OCI-LY3 (cell line): Measurements from ENCODE around the gene AHNAK2.

ENCODE experiments used
- EZH2phosphoT487 ChIP-seq: fragments of 200-600 bp; shearing (Covaris generic); IDR thresholded peaks from 2 replicates; pipeline ENCODE4 v1.6.1; 2018; ENCODE audit warnings: antibody characterized with exemption, mixed run types, low read depth
- TF ChIP-seq, protein P1 (sequence below): fragments of 200-600, 300-600 bp; sonication (generic); IDR thresholded peaks from 2 replicates; pipeline ENCODE4 v1.5.1; 2014; ENCODE audit warnings: antibody characterized with exemption, low read length, low read depth

DNA sequence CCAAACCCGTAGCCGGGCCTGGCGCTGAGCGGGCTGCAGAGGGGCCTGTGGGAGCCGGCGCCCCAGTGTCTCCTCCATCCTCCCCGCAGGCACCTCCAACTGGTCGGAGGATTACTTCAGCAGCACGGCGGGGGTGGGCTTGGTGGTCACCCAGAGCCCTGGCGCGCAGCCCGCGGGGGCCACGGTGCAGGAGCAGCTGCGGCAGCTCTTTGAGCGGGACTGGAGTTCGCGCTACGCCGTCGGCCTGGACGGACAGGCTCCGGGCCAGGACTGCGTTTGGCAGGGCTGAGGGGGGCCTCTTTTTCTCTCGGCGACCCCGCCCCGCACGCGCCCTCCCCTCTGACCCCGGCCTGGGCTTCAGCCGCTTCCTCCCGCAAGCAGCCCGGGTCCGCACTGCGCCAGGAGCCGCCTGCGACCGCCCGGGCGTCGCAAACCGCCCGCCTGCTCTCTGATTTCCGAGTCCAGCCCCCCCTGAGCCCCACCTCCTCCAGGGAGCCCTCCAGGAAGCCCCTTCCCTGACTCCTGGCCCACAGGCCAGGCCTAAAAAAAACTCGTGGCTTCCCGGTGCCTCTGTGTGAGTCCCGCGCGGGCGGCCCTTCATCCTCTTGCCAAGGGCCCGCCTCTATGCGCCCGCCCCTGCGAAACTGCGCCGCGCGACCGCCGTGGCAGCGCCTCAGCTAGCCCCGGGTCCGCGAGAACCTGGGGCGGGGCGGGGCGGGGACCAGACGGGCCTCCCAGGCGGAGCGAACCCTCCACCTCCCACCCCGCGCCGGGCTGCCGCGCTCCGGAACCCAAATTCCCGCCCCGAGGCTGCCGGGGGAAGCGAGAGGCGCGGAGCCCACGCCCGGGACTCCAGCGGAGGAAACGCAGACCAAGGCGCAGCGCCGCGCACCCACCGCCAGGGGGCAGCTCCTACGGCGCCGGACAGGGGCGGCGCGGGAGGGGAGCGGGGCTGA is 45.2 kb downstream of the AHNAK2 start:
- TF ChIP-seq, protein P1, sequence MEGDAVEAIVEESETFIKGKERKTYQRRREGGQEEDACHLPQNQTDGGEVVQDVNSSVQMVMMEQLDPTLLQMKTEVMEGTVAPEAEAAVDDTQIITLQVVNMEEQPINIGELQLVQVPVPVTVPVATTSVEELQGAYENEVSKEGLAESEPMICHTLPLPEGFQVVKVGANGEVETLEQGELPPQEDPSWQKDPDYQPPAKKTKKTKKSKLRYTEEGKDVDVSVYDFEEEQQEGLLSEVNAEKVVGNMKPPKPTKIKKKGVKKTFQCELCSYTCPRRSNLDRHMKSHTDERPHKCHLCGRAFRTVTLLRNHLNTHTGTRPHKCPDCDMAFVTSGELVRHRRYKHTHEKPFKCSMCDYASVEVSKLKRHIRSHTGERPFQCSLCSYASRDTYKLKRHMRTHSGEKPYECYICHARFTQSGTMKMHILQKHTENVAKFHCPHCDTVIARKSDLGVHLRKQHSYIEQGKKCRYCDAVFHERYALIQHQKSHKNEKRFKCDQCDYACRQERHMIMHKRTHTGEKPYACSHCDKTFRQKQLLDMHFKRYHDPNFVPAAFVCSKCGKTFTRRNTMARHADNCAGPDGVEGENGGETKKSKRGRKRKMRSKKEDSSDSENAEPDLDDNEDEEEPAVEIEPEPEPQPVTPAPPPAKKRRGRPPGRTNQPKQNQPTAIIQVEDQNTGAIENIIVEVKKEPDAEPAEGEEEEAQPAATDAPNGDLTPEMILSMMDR: peak; percentile 42
- no peak for TF ChIP-seq EZH2phosphoT487
